DMS79 (cell line): ENCODE data around the gene SUB1.
"Not testable (repeated sequence)": the region's sequence is repeated elsewhere in the genome, so short reads cannot be mapped to it uniquely, and the experiment has no call there.

Source experiments
- DNase-seq: peaks from one replicate; lab custom pipeline; 2025; lab: John Stamatoyannopoulos, UW

SUB1 gene

GRCh38 chr5:32566319-32567111, 18.8 kb upstream of the SUB1 start:
- DNase-seq: no peak

GRCh38 chr5:32571128-32571527, 14.2 kb upstream of the SUB1 start:
- DNase-seq: no peak

- DNase-seq: no peak
Observed at GRCh38 chr5:32572778-32573480, 12.4 kb upstream of the SUB1 start.

- DNase-seq: not testable (repeated sequence)
Observed at GRCh38 chr5:32573481-32573854, 11.9 kb upstream of the SUB1 start.

GRCh38 chr5:32574540-32575175, 10.7 kb upstream of the SUB1 start:
- DNase-seq: no peak

- no peak for DNase-seq
Observed at GRCh38 chr5:32578363-32578762, 7.0 kb upstream of the SUB1 start.

GRCh38 chr5:32578764-32579163, 6.6 kb upstream of the SUB1 start:
- no peak for DNase-seq

- DNase-seq: no peak
Observed at GRCh38 chr5:32581010-32581785, 4.2 kb upstream of the SUB1 start.

- no peak for DNase-seq
Observed at GRCh38 chr5:32583582-32584232, 1.6 kb upstream of the SUB1 start.

GRCh38 chr5:32584646-32585045, 711 bp upstream of the SUB1 start:
- DNase-seq: no peak

GRCh38 chr5:32585122-32585445, 273 bp upstream of the SUB1 start:
- no peak for DNase-seq

GRCh38 chr5:32586276-32586599, 881 bp downstream of the SUB1 start:
- DNase-seq: no peak

- no peak for DNase-seq
Observed at GRCh38 chr5:32587067-32587551, 1.8 kb downstream of the SUB1 start.

GRCh38 chr5:32589416-32589815, 4.1 kb downstream of the SUB1 start:
- DNase-seq: no peak

GRCh38 chr5:32589942-32590869, 4.8 kb downstream of the SUB1 start:
- DNase-seq: no peak

- no peak for DNase-seq
Observed at GRCh38 chr5:32595118-32595517, 9.8 kb downstream of the SUB1 start.

- no peak for DNase-seq
Observed at GRCh38 chr5:32597041-32597629, 11.8 kb downstream of the SUB1 start.

- no peak for DNase-seq
Observed at GRCh38 chr5:32598260-32598937, 13.0 kb downstream of the SUB1 start.

- DNase-seq: no peak
Observed at GRCh38 chr5:32598997-32599549, 13.7 kb downstream of the SUB1 start.
